ENCODE results near the gene NFS1.

DNA sequence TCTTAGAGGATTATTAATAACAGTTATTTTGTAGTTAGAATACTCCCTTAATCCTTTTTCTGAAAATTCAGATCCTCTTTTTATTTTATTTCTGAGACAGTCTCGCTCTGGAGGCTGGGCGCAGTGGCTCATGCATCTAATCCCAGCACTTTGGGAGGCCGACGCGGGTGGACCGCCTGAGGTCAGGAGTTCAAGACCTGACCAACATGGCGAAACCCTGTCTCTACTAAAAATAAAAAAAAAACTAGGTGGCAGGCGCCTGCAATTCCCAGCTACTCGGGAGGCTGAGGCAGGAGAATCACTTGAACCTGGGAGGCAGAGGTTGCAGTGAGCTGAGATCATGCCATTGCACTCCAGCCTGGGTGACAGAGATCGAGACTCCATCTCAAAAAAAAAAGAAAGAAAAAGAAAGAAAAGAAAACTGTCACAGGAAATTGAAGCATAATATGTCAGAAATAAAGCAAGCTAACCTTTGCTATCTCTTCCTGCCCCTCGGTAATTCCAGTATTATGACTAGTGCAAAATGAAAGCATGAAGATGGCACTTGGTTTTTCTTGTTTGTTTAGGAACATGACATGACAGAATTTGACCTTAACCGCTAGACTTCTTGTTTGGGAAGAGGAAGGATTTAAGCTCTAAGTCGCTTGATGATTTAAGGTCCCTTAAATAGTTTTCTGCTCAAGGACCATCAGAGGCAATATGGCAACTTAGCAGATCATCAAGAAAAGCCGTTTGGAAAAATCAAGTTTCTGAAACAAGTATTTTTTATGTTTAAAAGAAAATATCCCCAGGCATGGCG, 44.7 kb upstream of the NFS1 start:
- TF ChIP-seq, protein P1, sequence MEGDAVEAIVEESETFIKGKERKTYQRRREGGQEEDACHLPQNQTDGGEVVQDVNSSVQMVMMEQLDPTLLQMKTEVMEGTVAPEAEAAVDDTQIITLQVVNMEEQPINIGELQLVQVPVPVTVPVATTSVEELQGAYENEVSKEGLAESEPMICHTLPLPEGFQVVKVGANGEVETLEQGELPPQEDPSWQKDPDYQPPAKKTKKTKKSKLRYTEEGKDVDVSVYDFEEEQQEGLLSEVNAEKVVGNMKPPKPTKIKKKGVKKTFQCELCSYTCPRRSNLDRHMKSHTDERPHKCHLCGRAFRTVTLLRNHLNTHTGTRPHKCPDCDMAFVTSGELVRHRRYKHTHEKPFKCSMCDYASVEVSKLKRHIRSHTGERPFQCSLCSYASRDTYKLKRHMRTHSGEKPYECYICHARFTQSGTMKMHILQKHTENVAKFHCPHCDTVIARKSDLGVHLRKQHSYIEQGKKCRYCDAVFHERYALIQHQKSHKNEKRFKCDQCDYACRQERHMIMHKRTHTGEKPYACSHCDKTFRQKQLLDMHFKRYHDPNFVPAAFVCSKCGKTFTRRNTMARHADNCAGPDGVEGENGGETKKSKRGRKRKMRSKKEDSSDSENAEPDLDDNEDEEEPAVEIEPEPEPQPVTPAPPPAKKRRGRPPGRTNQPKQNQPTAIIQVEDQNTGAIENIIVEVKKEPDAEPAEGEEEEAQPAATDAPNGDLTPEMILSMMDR (IDR thresholded peaks at IDR 0.05), result no peak
- TF ChIP-seq POLR2A (IDR thresholded peaks at IDR 0.05), result no peak
